Brain microvascular endothelial cell (primary cell): ENCODE measurements around the gene KLHL3.

Experiments used
- DNase-seq: peaks from one replicate; pipeline ENCODE4 v3.0.0-alpha.2; 2020
- H3K27ac ChIP-seq: fragments of 250-450 bp; sonication (Bioruptor Pico); 2 replicates; pipeline ENCODE4 v1.5.1; 2020; ENCODE audit warnings: mild to moderate bottlenecking, moderate library complexity
- H3K27me3 ChIP-seq: fragments of 250-450 bp; sonication (Bioruptor Pico); replicated peaks from 2 replicates; pipeline ENCODE4 v1.5.1; 2020; ENCODE audit warnings: mild to moderate bottlenecking
- H3K36me3 ChIP-seq: fragments of 250-450 bp; sonication (Bioruptor Pico); replicated peaks from 2 replicates; pipeline ENCODE4 v1.5.1; 2020; ENCODE audit warnings: mild to moderate bottlenecking
- H3K4me3 ChIP-seq: 2 replicates; pipeline ENCODE4 v1.5.1; 2011; ENCODE audit warnings: low read depth, mild to moderate bottlenecking, control low read depth, low read length, moderate library complexity
- CTCF ChIP-seq: IDR thresholded peaks from 2 replicates; pipeline ENCODE4 v1.5.1; 2011; ENCODE audit warnings: low read depth, mild to moderate bottlenecking, moderate library complexity, low read length, control low read depth, inconsistent platforms; ENCODE audit errors: missing control alignments
- in situ Hi-C: cut with HindIII; loops from 2 replicates; pipeline ENCODE4 v1.10.0; 2017; ENCODE audit warnings: low sequenced_read_pairs, low pct_ligation_motif_present

Gene KLHL3

GRCh38 chr5:137631453-137631852 is 104.4 kb downstream of the KLHL3 start:
- TF ChIP-seq CTCF: no peak
- Histone ChIP-seq H3K36me3 (no peaks in the 10 kb centered on the region), H3K27ac (no peak overlapping the region), H3K4me3 (no peak overlapping the region), H3K27me3 (no peaks in the 10 kb centered on the region)
- DNase-seq: no peak
- in situ Hi-C loops: no loop called here

- in situ Hi-C loops: no loop called here
- no peaks in the 10 kb centered on the region for H3K27me3 ChIP-seq
- H3K27ac ChIP-seq: no peak overlapping the region
- H3K4me3 ChIP-seq: no peak overlapping the region
- DNase-seq: no peak
- H3K36me3 ChIP-seq: no peaks in the 10 kb centered on the region
- TF ChIP-seq CTCF: no peak
Observed at GRCh38 chr5:137630972-137631370, 104.9 kb downstream of the KLHL3 start.

- H3K36me3 ChIP-seq: no peaks in the 10 kb centered on the region
- in situ Hi-C loops: no loop called here
- H3K4me3 ChIP-seq: no peak overlapping the region
- H3K27me3 ChIP-seq: no peaks in the 10 kb centered on the region
- DNase-seq: no peak
- no peak for TF ChIP-seq CTCF
- no peak overlapping the region for H3K27ac ChIP-seq
Observed at GRCh38 chr5:137630216-137630971, 105.5 kb downstream of the KLHL3 start.

- peak; percentile 25 for DNase-seq
- Histone ChIP-seq H3K4me3 (no peak overlapping the region), H3K27ac (no peak overlapping the region), H3K27me3 (no peaks in the 10 kb centered on the region), H3K36me3 (no peaks in the 10 kb centered on the region)
- TF ChIP-seq CTCF: peak; percentile 81
- in situ Hi-C loops: no loop called here
Observed at GRCh38 chr5:137629646-137630045, 106.2 kb downstream of the KLHL3 start.

- H3K27ac ChIP-seq: no peak overlapping the region
- no peaks in the 10 kb centered on the region for H3K27me3 ChIP-seq
- TF ChIP-seq CTCF: no peak
- in situ Hi-C loops: no loop called here
- no peak for DNase-seq
- no peaks in the 10 kb centered on the region for H3K36me3 ChIP-seq
- no peak overlapping the region for H3K4me3 ChIP-seq
Observed at GRCh38 chr5:137627706-137628105, 108.2 kb downstream of the KLHL3 start.

GRCh38 chr5:137627293-137627692 is 108.6 kb downstream of the KLHL3 start:
- DNase-seq: no peak
- H3K36me3 ChIP-seq: no peaks in the 10 kb centered on the region
- H3K27me3 ChIP-seq: no peaks in the 10 kb centered on the region
- in situ Hi-C loops: no loop called here
- no peak overlapping the region for H3K27ac ChIP-seq
- no peak for TF ChIP-seq CTCF
- no peak overlapping the region for H3K4me3 ChIP-seq
